ENCODE data around the gene CRLF3.
A peak's percentile ranks its signal among the peaks of the same experiment; 100 is the strongest.

Gene CRLF3

DNA sequence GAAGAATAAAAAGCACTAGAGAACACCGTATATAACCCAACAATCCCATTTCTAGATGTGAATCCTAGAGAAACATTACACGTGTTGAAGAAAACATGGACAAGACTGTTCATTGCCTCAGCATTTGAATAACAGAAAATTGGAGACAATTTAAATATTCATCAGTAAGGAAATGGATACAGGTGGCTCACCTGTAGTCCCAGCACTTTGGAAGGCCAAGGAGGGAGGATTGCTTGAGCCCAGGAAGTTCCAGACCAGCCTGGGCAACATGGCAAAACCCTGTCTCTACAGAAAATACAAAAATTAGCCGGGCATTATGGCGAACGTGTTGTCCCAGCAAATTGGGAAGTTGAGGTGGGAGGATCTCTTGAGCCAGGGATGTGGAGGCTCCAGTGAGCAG lies 4.5 kb upstream of the CRLF3 start:
- Histone ChIP-seq H3K36me3 (ENCODE audit: control insufficient read depth in 2 of 2, insufficient read depth in 1 of 2, low read length in 2 of 2) (peaks cover 0 to under 1% of the 10 kb centered on the region in 2 experiments; a peak in 1 of 3 replicates), H3K27ac (ENCODE audit: extremely low read depth, low read depth, low read length) (no peak overlapping the region), H3K4me3 (ENCODE audit: low read depth, low read length) (no peak overlapping the region), H3K4me1 (ENCODE audit: control insufficient read depth, insufficient read depth, low read length) (peaks cover 7% of the 10 kb centered on the region), H3K9me3 (ENCODE audit: control insufficient read depth, insufficient read depth, low read depth, low read length) (no peaks in the 10 kb centered on the region)
- ChIA-PET CTCF (no interaction called here), POLR2A (no interaction called here)
- TF ChIP-seq ZNF423 (tag by site-specific recombination; IDR thresholded peaks at IDR 0.05) (no peak), SCRT1 (tag by site-specific recombination; IDR thresholded peaks at IDR 0.05; ENCODE audit: borderline replicate concordance) (peak; percentile 94)

DNA sequence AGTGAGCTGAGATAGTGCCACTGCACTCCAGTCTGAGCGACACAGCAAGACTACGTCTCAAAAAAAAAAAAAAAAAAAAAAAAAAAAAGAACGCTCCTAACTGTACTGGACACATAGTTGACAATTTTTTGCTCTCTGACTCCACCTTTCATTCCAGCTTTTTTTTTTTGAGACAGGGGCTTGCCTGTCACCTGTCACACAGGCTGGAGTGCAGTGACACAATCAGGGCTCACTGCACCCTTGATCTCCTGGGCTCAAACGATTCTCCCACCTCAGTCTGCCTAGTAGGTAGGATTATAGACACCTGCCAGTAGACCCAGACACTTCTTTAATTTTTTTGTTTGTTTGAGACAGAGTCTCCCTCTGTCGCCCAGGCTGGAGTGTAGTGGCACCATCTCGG lies 2.6 kb upstream of the CRLF3 start:
- ChIA-PET CTCF (interaction anchor here (0.6 to 1.7 kb wide), 4 partner anchors 15 to 1629 kb away, joined by 3 to 6 read pairs (median 4); no protein-coding TSS in a partner anchor), POLR2A (interaction anchor here (0.6 to 0.7 kb wide), 3 partner anchors 16 to 264 kb away, joined by 3 to 10 read pairs (median 3); no protein-coding TSS in a partner anchor)
- no peaks in the 10 kb centered on the region for H3K9me3 ChIP-seq (ENCODE audit: control insufficient read depth, insufficient read depth, low read depth, low read length)
- no peaks in the 10 kb centered on the region; a peak in 1 of 3 replicates for H3K36me3 ChIP-seq (ENCODE audit: control insufficient read depth in 2 of 2, insufficient read depth in 1 of 2, low read length in 2 of 2)
- H3K4me3 ChIP-seq (ENCODE audit: low read depth, low read length), result no peak overlapping the region
- no peak overlapping the region for H3K27ac ChIP-seq (ENCODE audit: extremely low read depth, low read depth, low read length)
- H3K4me1 ChIP-seq (ENCODE audit: control insufficient read depth, insufficient read depth, low read length), result peaks cover 15% of the 10 kb centered on the region
- no peak for TF ChIP-seq ZNF610 (tag by site-specific recombination; IDR thresholded peaks at IDR 0.05; ENCODE audit: borderline replicate concordance)
- TF ChIP-seq SCRT2 (tag by site-specific recombination; IDR thresholded peaks at IDR 0.05), result no peak
- TF ChIP-seq ZNF501 (tag by site-specific recombination; IDR thresholded peaks at IDR 0.05), result no peak
- TF ChIP-seq ZNF426 (tag by site-specific recombination; IDR thresholded peaks at IDR 0.05), result no peak
- no peak for TF ChIP-seq GLI4 (tag by site-specific recombination; IDR thresholded peaks at IDR 0.05)
- TF ChIP-seq ZNF155 (tag by site-specific recombination; IDR thresholded peaks at IDR 0.05), result no peak
- TF ChIP-seq ZNF548 (tag by site-specific recombination; IDR thresholded peaks at IDR 0.05), result no peak
- TF ChIP-seq ZNF660 (tag by site-specific recombination; IDR thresholded peaks at IDR 0.05), result no peak
- TF ChIP-seq KLF16 (tag by site-specific recombination; IDR thresholded peaks at IDR 0.05), result no peak
- no peak for TF ChIP-seq ZFP3 (tag by site-specific recombination; IDR thresholded peaks at IDR 0.05; ENCODE audit: low read depth)
- TF ChIP-seq, protein P1, sequence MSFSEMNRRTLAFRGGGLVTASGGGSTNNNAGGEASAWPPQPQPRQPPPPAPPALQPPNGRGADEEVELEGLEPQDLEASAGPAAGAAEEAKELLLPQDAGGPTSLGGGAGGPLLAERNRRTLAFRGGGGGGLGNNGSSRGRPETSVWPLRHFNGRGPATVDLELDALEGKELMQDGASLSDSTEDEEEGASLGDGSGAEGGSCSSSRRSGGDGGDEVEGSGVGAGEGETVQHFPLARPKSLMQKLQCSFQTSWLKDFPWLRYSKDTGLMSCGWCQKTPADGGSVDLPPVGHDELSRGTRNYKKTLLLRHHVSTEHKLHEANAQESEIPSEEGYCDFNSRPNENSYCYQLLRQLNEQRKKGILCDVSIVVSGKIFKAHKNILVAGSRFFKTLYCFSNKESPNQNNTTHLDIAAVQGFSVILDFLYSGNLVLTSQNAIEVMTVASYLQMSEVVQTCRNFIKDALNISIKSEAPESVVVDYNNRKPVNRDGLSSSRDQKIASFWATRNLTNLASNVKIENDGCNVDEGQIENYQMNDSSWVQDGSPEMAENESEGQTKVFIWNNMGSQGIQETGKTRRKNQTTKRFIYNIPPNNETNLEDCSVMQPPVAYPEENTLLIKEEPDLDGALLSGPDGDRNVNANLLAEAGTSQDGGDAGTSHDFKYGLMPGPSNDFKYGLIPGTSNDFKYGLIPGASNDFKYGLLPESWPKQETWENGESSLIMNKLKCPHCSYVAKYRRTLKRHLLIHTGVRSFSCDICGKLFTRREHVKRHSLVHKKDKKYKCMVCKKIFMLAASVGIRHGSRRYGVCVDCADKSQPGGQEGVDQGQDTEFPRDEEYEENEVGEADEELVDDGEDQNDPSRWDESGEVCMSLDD (tag by site-specific recombination; IDR thresholded peaks at IDR 0.05), result no peak
- TF ChIP-seq ZSCAN23 (tag by site-specific recombination; IDR thresholded peaks at IDR 0.05), result no peak
- TF ChIP-seq, protein P2, sequence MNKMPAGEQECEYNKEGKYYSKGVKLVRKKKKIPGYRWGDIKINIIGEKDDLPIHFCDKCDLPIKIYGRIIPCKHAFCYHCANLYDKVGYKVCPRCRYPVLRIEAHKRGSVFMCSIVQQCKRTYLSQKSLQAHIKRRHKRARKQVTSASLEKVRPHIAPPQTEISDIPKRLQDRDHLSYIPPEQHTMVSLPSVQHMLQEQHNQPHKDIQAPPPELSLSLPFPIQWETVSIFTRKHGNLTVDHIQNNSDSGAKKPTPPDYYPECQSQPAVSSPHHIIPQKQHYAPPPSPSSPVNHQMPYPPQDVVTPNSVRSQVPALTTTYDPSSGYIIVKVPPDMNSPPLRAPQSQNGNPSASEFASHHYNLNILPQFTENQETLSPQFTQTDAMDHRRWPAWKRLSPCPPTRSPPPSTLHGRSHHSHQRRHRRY (tag by site-specific recombination; IDR thresholded peaks at IDR 0.05), result no peak
- TF ChIP-seq, protein P3, sequence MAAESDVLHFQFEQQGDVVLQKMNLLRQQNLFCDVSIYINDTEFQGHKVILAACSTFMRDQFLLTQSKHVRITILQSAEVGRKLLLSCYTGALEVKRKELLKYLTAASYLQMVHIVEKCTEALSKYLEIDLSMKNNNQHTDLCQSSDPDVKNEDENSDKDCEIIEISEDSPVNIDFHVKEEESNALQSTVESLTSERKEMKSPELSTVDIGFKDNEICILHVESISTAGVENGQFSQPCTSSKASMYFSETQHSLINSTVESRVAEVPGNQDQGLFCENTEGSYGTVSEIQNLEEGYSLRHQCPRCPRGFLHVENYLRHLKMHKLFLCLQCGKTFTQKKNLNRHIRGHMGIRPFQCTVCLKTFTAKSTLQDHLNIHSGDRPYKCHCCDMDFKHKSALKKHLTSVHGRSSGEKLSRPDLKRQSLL (tag by site-specific recombination; IDR thresholded peaks at IDR 0.05), result no peak
- TF ChIP-seq, protein P4, sequence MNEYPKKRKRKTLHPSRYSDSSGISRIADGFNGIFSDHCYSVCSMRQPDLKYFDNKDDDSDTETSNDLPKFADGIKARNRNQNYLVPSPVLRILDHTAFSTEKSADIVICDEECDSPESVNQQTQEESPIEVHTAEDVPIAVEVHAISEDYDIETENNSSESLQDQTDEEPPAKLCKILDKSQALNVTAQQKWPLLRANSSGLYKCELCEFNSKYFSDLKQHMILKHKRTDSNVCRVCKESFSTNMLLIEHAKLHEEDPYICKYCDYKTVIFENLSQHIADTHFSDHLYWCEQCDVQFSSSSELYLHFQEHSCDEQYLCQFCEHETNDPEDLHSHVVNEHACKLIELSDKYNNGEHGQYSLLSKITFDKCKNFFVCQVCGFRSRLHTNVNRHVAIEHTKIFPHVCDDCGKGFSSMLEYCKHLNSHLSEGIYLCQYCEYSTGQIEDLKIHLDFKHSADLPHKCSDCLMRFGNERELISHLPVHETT (tag by site-specific recombination; IDR thresholded peaks at IDR 0.05), result no peak
- TF ChIP-seq ZNF2 (tag by site-specific recombination; IDR thresholded peaks at IDR 0.05), result no peak
- no peak for TF ChIP-seq ZNF324 (tag by site-specific recombination; IDR thresholded peaks at IDR 0.05)
- no peak for TF ChIP-seq HOXC10 (CRISPR knock-in tag; IDR thresholded peaks at IDR 0.05)

Measured in HEK293 (cell line).